HG03108 (cell line): ENCODE measurements around the gene GRID2.

ENCODE experiments used
- ATAC-seq: cut with Tn5 transposase; IDR thresholded peaks from one replicate; pipeline ENCODE4 v1.9.1; 2021; ENCODE audit warnings: moderate library complexity; ENCODE audit not compliant: unreplicated experiment

GRID2 gene

DNA sequence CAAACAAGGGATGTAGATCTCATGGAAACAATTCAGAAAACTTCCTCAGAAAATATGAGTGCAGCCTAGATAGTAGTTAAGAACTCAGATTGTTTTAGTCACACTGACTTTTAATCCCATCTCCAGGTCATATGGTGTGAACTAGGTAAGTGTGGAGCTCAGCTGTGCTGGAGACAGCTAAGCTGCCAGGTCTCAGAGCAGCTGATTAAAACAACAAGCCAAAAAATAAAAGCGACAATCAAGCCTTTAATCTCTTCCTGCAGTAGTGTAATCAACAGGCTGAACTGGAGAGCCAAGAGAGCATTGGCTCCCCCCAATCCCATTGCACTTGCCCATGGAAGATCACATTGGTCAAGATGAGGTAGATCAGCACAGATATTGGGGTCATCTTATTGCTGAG, 1426.5 kb downstream of the GRID2 start:
- no peak for ATAC-seq

DNA sequence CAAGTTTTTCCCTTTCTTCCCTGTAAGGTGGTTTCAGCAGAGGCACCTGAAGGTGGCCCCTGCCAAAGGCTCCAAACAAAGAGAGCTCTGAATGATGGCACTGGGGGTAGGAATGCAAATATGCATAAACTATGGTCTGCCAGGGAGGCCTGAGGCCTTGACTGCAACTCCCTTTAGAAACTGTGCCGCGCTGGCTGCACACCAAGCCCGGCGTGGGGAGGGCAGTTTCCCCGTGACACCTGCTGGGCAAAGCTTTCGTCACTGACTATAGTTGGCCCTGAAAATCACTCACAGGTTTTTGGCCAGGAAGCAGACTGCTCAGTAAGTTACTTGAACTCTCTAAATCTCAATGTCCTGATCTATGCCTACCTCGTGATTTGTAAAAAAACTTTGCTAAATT, 1427.0 kb downstream of the GRID2 start:
- ATAC-seq, result no peak

DNA sequence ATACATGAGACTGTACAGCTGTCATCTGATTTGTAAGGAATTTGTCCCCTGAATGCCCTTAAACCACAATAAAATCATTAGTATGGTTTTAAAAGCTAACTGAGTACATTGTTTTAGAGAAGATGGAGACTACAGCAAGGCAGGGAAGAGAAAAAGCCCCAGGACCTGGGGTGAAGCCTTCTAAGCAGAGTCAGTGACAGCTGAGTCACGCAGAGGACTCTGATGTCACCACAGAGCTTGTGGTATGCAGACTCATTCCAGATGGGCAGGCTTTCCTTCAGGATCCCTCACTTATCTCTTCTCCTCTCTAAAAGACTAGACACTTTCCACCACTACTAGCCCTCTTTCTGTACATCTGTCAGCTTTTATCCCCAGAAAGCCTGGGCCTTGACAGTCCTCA, 1427.7 kb downstream of the GRID2 start:
- no peak for ATAC-seq

DNA sequence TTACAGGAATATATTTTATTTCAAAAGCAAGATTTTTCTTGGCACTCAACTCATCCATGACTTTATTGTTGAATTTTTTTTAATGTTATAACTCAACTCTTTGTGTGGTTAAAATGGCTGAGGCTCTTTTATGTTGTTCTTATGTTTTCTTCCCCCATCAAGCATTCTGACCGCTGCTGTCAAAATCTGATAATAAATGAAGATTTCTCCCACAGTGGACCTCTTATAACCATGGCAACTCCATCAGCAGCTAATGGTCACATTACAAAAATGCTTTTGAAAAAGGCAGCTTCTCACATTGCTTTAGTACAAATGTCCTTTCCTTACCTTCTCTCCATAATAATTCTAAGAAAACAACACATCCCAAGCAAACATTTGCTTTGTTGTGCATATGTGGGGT, 1428.7 kb downstream of the GRID2 start:
- ATAC-seq, result no peak

DNA sequence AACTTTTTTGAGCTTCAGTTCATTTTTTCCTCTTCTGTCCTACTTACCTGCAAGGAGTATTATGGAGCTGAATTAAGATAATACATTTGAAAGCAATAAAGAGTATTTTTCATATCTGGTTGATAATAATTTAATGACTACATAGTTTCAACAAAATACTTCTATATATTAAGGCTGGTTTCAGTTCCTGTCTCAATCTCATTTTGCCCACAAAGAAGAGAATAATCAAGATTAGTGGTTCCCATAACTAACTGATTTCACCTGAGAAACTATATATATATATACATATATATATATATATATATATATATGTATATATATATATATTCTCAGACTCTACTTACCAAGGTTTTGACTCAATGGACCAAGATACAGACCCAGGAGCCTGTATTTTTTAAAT, 1437.1 kb downstream of the GRID2 start:
- ATAC-seq, result no peak

DNA sequence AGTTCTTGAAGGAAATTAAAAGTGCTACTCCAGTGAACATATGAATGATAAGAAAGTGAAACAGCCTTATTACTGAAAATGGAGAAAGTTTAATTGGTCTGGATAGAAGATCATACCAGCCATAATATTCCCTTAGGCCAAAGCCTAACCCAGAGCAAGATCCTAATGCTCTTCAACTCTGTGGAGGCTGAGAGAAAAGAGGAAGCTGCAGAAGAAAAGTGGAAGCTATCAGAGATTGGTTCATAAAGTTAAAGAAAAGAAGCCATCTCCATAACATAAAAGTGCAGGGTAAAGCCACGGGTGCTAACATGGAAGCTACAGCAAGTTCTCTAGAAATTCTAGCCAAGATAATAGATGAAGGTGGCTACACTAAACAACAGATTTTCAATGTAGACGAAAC, 1439.3 kb downstream of the GRID2 start:
- no peak for ATAC-seq

DNA sequence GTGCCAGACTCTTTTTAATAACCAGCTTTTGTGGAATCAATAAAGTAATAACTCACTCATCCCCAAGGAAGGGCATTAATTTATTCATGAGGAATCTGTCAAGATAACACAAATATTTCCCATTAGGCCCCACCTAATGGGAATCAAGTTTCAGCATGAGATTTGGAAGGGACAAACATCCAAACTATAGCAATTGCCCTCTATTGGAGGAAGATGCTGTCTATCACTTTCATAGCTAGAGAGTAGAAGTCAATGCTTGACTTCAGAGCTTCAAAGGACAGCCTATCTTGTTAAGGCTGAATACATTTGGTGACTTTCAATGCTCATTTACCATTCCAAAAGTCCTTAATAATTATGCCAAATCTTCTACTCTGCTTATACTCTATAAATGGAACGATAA, 1439.9 kb downstream of the GRID2 start:
- ATAC-seq, result no peak

DNA sequence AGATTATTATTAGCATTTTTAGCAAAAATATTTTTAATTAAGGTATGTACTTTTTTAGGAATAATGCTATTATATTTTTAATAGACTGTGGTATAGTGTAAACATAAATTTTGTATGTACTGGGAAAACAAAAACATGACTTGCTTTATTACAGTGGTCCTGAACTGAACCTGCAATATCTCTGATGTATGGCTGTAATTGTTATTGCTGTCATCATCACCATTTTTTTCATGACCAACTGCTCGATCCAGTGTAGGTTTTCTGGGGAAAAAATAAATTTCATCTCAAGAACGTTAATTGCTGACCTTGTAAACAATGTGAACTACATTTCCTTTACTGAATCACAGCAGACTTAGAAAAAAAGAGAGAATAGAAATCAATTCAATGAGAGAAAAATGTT, 1441.2 kb downstream of the GRID2 start:
- no peak for ATAC-seq

DNA sequence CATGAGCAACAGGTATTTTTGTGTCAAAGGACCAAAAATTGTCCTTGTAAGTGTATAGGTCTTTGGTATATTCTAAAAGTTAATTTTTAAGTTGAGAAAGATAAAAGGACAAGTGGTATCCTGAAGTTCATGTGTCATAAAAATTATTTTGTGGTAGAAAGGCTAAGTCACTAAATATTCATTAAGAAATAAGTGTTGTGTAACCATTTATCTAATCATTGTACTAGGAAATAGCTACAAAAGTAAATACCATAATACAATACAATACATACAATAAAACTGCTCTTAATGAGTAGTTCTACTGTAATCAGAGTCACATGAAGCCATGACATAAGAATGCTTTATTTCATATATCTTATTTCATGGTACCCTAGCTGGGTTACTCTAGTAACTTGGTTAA, 1442.3 kb downstream of the GRID2 start:
- no peak for ATAC-seq

DNA sequence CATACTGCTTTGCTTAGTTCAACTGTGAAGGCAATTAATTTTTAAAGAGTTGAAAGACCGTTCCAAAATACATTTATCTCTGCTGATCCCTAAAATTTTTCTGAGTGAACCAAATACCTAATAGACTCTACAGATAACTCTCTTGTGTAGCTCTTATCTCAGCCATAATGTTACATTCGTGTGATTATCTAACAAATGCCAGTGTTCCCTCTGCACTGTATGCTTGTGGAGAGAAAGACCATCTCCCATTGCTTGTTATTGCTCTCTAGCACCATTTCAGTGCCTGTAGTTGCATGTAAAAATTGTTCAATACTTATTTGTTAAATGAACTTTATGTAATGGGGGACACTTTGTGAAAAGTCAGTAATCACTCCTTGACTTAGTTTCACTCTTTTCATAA, 1443.5 kb downstream of the GRID2 start:
- no peak for ATAC-seq

DNA sequence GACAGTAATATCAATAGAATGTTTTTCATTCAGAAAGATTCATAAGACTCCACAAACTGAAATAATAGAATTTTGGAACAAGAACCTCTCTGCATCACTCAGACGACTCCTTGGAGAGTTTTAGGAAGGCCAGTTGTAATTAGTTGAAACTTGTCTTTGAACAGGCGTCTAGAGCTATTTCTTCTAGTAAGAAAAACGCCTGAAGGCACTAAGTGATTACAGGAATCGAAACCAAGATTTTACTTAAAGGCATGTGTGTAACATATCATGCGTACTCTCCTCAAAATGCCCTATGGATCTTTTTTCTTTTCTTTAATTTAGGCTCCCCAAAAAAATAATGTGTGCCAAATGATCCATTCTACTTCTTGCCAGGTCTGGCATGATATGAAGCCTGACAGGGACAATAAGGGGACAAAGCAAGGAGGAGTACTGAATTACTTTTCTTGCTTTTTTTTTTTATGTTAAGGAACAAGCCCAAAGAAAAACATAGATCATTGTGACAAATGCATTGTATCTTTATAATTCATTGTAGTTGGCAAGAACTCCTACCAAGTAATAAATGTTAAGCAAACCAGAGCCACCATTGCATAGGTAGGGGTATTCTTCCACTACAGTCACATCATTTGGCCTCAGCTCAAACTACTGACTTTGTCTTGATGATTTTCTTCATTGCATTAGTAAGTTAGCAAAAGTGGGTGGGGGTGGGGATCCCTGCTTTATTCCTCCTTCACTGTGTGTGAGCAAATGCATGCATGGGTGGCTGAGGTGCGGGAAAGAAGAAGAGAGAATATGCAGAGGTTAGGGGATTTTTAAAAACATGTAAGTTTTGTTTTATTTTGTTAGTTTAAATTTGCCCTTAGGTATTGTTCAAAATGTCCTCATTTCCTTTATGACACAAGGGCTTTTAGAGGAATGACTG, 1444.9 kb downstream of the GRID2 start:
- peak; percentile 19 for ATAC-seq

DNA sequence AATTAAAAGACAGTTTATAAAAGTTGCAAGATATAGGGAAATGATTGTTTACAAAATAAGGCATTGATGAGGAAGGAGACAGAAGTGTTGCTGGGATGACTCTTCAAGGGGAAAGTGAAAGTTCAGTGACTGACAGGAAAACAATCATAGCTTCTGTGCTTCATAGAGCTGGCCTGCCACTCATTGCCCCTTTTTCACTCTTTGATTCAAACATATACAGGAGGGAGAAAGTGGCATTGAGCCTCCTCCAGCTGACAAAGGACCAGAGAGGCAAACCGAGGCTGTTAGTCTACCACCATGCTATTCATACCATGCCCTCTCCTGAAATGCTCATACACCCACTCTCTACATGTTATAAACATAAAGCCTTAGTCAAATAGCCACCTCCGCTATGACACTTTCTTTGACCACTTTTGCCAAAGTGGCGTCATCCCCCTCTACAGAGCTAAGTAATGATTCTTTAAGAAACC, 1445.6 kb downstream of the GRID2 start:
- peak; percentile 79 for ATAC-seq

DNA sequence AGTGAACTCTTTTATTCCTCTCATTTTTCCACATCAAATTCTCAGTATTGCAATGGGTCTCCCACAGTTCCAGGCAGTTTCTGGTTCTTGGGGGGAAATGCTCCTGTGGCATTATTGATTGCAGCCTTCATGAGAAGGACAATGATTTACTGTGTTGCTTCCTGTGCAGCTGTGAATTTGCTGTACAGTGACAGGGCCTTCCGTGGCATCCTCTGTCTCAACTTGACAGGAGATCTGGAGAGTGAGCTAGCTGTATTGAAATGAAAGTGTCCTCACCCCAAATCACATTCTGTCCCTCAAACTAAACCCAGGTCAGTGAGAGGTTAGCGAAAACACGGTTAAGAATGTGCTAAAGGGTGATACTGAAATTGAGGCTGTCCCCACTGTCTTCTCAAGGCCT, 1447.6 kb downstream of the GRID2 start:
- ATAC-seq, result peak; percentile 43

DNA sequence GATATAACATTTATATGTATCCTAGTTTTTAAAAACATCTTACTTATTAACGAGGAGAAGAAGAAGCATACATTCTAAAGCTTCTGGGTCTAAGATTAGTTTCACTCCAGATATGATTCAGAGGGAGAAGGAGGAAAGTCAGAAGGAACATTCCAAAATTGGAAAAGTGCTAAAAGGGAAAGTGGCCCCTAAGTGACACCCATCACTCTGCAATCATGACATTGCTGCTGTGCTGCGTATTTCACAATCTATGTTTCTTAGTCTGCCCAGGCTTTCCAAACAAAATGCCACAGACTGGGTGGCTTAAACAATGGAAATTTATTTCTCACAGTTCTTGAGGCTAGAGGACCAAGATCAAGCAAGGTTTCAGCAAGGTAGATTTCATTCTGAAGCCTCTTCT, 1452.3 kb downstream of the GRID2 start:
- no peak for ATAC-seq

DNA sequence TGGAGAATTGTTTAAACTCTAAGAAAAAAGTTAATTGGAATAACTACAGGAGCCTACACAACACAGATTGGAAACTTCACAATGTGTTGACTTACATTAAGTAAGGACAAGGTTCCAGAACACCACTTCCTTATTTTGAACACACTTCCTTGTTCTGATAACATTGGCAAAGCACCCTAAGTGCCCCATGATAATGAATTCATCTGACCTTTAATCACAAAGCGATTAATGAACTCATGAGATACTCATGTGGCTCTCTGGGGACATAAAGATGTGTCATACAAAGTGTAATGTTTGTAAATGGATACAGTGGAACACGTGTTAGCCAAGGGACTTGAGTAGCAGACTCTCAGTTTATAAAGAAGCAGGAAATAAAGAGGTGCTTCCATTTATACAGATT, 1455.7 kb downstream of the GRID2 start:
- ATAC-seq, result no peak

DNA sequence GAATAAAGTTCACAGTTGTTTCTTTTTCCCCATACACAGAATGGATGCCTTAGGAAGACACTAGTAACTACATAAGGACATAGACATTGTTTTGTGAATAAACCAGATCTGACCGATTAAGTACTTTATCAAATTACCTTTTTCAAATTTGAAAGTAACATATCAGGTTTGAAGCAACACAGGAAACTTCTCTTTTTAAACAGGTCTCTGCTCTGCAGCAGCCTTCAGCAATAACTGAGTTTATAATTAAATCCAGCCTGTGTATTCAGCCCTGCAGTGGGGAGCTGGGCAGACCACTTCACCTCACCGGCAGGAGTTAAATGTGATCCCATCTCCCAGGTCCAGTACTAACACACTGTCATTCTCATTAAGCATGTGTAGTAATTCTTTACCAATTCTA, 1456.5 kb downstream of the GRID2 start:
- ATAC-seq, result no peak

DNA sequence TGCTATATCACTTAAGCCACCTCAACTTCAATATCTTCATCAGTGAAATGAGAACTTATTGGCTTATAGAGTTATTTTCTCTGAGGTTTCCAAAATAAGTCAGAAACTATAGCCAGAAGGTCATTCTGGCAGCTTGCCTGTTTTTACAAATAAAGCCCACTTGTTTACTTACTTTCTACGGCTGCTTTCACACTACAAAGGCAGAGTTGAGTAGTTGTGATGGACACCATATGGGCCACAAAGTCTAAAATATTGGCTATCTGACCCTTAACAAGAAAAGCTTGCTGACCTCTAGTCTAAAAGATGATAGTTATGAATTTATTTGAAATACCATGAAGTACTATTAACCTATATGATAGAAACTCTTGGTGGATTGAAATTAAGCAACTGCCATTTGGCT, 1457.5 kb downstream of the GRID2 start:
- no peak for ATAC-seq

DNA sequence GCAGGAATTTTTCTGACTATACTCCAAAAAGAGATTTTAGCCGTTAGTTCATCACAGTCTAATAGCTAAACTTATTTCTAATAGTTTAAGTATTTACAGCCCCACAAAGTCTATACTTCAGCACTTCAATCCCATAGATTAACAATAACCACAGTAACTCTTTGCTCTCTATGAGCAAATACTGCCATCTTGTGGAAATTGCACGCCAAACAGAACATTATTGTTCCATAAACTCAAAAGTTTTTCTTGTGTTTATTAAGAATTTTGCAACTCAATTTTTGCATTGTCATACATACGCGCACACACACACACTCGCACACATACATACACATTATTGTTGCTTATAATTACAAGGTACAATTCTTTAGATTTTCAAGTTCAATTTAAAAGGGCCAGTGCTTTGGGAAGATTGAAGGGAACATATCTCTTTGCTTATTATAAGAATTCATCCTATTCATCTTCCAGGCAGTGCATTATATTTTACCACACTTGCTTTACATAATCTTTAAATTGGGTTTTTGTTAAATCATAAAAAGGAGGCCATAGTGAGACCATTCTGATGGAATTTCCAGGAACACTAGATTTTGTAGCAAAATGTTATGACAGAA, 1461.0 kb downstream of the GRID2 start:
- no peak for ATAC-seq

DNA sequence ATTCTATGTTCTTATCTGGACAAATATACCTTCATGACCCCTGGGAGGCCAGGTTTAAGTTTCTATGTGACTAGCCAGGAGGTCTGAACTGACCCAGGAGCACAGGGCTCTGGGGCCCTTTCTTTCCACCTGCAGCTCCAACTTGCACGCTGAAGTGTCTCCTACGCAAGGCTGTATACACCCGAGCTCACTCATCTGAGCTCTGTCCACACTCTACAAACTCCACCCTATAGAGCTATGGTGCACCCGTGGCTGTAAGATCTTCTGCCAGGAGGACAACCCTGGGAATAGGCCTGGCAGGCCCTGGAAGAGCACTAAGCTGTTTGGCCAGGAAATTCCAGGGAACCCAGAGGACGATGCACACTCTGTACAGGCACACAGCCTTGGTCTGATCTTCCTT, 1464.2 kb downstream of the GRID2 start:
- ATAC-seq, result no peak

DNA sequence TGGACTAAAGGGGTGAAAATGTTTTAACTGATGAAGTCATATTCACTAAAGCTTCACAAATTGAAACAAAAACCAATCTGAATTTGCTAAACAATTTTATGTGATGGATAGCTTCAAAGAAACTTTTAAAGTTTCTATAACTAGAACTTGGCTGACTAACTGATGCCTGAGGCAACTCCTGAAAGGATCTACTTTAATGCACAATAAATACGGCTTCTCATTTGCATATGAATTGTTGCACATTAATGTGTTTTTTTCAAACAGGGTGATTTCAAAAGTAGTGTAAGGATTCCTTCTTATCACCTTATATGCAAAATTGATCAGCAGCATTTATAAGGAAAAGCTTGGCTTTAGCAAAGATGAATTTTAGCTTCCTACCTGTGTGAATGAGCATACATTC, 1466.4 kb downstream of the GRID2 start:
- no peak for ATAC-seq

DNA sequence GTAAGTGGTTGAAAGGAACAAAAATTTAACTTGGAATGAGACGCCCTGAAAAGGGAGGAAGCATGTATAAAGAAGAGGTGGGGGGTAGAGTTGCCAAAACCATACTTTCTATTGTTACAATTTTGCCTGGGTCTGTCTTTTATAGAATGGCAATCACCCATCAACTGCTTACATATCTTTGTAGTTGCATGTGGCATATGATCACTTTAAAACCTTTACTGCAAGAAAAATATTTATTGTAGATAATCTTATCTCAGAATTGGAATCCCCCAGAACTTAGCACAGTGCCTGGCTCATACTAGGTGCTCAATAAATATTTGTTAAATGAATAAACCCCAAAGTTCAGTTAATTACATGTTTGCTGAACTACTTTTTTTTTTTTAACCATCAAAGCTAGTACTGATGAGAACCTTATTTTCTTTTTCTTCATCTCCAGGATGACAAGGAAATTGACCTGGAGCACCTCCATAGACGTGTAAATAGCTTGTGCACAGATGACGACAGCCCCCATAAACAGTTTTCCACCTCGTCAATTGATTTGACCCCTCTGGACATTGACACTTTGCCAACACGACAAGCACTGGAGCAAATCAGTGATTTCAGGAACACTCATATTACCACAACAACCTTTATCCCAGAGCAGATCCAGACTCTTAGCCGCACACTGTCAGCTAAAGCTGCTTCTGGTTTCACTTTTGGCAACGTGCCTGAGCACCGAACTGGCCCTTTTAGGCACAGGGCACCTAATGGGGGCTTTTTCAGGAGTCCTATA, 1468.1 kb downstream of the GRID2 start:
- no peak for ATAC-seq

DNA sequence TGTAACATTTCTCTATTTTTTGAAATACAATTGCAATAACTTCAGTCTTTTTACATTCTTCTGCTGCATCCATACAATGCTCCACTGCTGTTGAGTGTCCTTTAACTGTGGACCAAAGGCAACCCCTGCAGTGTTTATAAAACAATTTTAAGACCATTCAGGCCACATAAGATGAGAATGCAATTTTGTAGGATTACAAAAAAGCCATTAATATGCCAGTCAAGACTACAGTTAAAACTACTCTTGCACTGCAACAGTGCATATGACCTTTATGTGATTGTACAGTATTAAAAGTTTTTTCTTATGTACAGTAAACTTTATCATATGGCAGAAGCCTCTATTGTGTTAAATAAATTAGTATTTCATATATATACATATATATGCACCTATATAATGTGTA, 1469.1 kb downstream of the GRID2 start:
- ATAC-seq, result no peak
